Stimulated activated naive CD4-positive, alpha-beta T cell (primary cell): ENCODE data around the gene DENND6B.
A peak's percentile ranks its signal among the peaks of the same experiment; 100 is the strongest.
"Not testable (repeated sequence)": the region's sequence is repeated elsewhere in the genome, so short reads cannot be mapped to it uniquely, and the experiment has no call there.

ENCODE experiments used
- DNase-seq, 6 experiments: peaks; one replicate each; lab custom pipeline; 2025; lab: John Stamatoyannopoulos, UW

Gene DENND6B, protein sequence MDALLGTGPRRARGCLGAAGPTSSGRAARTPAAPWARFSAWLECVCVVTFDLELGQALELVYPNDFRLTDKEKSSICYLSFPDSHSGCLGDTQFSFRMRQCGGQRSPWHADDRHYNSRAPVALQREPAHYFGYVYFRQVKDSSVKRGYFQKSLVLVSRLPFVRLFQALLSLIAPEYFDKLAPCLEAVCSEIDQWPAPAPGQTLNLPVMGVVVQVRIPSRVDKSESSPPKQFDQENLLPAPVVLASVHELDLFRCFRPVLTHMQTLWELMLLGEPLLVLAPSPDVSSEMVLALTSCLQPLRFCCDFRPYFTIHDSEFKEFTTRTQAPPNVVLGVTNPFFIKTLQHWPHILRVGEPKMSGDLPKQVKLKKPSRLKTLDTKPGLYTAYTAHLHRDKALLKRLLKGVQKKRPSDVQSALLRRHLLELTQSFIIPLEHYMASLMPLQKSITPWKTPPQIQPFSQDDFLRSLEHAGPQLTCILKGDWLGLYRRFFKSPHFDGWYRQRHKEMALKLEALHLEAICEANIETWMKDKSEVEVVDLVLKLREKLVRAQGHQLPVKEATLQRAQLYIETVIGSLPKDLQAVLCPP

DNA sequence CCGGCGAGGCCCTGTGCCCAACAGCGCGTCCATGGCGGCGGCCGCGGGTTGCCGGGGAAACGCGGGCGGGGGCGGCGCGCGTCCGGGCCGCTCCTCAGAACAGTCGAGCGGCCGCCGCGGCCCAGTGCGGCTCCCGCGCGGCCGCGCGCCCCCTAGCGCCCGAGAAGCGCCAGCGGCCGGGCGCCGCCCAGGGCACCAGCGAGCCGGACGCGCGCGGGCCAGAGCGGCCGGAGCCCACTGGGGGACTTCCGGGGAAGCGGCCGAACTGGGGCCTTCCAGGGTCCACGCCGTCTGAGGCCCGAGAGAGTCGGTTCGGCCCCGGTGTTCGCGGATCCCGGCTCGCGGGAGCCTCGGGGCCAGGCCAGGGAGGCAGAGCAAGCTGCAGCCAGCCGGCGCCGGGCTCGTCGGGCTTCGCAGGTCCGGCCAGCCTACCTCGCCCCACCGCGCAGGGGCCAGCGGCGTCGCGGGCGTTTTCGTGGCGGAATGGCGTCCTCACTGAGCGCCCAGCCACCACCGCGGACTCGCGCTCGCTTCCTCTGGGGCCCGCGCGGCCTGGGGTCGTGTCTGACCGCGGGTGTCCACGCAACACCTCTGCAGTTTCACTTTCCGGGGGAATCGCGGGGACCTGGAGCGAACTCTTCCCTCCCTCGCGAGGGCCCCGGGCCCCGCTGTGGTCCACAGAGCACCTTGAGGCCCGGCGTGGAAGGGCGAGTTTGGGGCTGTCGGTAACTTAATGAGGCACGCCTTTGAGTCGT, at the start of gene DENND6B:
TSS of gene DENND6B (minus strand) at position 57 of the 755 bp plus-strand sequence. CDS start at position 33, 24 bp downstream.
- DNase-seq: peak; percentile 28 to 73 (median 48)

DNA sequence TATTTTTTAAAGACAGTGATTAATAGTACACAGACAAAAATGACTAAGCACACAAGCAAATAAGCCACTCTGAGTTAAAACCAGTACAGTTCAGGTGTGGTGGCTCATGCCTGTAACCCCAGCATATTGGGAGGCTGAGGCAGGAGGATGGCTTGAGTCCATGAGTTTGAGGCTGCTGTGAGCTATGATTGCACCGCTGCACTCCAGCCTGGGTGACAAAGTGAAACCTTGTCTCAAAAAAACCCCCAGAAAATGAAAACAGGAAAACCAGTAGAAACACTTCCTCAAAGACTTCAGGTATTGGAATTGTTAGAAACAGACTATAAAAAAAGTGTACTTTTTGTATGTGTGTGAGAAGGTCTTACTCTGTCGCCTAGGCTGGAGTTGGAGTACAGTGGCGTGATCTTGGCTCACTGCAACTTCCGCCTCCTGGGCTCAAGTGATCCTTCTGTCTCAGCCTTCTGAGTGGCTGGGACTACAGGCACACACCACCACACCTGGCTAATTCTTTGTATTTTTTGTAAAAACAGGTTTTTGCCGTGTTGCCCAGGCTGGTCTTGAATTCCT, 49.4 kb upstream of the DENND6B start:
- no peak for DNase-seq

DNA sequence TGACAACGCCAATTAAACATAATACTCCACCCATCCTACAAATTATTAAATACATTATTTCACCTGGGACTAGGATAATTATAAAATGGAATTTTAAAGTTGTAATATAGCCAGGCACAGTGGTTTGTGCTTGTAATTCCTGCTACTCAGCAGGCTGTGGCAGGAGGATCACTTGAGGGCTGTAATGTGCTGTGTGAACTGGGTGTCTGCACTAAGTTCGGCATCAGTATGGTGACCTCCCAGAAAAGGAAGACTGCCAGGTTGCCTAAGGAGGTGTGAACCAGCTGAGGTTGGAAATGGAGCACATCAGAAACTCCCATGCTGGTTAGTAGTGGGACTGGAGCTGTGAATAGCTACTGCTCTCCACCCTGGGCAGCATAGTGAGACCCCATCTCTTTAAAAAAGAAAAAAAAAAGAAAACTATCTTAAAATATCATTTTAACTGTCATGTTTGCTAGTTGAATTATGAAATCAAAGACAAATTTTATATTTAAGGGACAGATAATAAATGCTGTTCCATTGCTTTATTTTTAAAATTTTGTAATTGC, 44.4 kb upstream of the DENND6B start:
- no peak for DNase-seq

DNA sequence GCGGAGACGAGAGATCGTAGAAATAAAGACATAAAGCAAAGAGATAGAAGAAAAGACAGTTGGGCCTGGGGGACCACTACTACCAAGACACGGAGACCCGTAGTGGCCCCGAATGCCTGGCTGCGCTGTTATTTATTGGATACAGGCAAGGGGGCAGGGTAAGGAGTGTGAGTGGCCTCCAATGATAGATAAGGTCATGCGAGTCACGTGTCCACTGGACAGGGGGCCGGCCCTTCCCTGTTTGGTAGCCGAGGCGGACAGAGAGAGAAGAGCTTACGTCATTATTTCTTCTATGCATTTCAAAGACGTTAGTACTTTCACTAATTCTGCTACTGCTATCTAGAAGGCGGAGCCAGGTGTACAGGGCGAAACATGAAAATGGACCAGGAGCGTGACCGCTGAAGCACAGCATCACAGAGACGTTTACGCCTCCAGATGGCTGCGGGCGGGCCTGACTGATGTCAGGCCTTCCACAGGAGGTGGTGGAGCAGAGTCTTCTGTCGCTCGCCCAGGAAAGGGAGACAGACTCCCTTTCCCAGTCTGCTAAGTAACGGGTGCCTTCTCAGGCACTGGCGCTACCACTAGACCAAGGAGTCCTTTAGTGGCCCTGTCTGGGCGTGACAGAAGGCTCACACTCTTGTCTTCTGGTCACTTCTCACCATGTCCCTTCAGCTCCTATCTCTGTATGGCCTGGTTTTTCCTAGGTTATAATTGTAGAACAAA, 41.1 kb upstream of the DENND6B start:
- no peak for DNase-seq

DNA sequence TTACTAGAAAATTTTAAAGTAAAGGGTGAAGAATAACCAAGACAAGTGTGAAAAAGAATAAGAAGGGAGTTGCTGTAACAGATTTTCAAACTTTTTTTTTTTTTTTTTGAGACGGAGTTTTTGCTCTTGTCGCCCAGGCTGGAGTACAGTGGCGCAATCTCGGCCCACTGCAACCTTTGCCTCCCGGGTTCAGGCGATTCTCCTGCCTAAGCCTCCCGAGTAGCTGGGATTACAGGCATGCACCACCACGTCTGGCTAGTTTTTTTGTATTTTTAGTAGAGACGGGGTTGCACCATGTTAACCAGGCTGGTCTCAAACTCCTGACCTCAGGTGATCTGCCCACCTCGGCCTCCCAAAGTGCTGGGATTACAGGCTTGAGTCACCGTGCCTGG, 37.0 kb upstream of the DENND6B start:
- not testable (repeated sequence) for DNase-seq

DNA sequence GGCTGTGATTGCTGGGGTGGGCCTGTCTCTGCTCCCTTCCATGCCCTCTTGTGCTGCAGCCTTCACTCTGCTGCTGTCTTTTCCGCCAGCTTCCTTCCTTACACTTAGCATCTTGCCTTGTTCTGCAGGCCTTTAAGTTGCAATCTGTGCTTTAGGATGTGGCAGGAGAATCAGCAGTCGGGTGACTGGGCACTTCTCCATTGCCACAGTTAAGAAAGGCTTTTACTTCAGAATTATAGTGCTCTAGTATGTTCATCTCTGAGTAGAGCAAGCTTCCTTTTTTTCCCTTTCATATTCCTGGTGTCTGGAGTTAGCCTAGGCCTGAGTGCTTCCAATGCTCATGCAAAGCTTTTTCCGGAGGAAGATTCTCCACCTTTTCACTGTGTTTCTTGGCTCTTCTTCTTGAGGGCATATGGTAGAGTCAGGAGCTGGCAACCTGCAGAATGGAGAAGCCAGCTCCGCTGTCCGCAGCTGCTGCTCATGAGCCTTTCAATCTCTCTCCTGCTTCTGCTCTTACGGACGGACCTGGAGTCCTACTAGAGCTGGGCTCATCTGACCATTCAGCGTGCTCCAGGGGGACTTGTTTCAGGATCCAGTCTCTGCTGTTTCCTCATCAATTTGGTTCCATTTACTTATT, 36.5 kb upstream of the DENND6B start:
- no peak for DNase-seq

DNA sequence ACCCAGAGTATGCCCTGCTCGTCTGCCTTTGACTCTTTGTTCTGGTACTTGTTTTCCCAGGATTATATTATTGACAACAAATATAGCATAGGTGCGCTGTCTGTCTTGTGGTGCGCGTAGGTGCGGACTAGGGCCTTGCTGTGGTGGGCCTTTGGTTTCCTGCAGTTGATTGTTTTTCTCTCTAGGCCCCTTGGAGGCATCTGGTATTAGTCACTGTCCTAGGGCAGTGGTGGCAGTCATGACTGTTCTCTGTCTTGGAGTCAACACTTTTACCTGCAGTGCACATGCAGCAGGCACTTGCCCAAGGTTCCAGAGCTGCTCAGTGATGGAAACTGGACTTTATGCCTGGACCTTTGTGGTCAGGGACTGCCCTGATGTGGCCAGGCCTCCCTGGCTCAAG, 34.9 kb upstream of the DENND6B start:
- DNase-seq: no peak

DNA sequence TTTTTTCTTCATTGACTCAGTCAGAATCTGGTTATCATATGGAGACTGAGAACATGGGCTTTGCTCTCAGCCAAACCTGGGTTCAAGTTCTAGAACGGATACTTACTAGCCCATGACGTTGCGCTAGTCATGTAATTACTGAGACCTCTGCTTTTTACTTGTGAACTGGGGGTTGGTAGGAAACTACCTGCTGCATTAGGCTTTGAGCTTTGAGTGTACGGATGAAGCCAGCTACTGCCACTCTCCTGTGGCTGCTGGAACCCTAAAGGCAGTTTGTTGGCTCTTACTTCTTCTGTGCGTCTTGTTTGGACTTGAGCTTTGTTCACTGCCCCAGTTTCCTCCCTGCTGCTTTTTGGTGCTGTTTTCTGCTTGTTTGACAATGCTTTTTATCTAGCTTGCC, 34.4 kb upstream of the DENND6B start:
- DNase-seq: no peak

DNA sequence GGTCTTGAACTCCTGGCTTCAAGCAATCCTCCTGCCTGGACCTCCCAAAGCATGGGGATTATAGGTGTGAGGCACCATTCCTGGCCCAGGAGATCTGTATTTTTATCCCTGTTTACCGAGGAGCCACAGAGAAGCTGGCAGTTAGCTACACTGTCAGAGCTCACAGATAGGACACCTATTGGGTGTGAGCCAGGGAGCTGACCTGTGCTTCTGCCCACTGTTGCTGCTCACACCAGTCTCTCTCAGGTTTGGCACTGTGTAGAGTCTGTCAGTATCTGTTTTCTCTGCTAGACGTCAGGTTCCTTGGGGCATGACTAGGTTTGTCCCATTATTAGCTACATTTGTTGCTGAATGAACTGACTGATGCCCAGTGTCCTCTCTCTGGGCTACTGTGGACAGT, 33.8 kb upstream of the DENND6B start:
- no peak for DNase-seq

DNA sequence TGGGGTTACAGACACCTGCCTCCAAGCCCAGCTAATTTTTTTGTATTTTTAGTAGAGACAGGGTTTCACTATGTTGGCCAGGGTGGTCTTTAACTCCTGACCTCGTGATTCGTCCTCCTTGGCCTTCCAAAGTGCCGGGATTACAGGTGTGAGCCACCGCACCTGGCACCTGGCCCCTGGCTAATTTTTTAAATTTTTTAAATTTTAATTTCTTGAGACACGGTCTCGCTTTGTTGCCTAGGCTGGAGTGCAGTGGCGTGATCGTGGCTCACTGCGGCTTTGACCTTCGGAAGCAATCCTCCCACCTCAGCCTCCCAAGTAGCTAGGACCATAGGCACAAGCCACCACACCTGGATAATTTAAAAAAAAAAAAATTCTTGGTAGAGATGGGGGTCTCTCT, 30.9 kb upstream of the DENND6B start:
- DNase-seq: no peak

DNA sequence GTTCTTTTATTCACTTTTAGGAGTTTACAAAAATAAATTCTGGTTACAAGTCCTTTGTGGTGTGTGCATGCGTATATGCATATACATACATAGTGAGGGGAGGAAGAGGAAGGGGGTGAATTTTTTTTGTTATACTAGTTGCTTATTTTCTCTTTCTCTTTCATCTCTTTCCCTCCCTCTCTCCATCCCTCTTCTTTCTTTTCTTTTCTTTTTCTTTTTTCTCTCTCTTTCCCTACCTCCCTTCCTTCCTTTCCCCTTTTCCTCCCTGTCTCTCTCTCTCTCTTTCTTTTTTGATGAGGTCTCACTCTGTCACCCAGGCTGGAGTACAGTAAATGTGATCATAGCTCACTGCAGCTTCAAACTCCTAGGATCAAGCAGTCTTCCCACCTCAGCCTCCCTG, 30.4 kb upstream of the DENND6B start:
- DNase-seq: no peak

DNA sequence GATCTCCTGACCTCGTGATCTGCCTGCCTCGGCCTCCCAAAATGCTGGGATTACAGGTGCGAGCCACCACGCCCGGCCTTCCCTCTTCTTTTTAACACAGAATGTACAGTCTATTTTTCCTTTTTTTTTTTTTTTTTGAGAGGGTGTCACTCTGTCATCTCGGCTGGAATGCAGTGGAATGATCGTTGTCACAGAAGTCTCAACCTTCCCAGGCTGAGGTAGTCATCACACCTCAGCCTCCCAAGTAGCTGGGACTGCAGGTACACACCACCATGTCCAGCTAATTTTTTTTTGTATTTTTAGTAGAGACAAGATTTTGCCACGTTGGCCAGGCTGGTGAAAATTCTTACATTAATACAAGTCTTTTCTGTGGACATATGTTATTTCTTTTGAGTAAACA, 29.4 kb upstream of the DENND6B start:
- no peak for DNase-seq

DNA sequence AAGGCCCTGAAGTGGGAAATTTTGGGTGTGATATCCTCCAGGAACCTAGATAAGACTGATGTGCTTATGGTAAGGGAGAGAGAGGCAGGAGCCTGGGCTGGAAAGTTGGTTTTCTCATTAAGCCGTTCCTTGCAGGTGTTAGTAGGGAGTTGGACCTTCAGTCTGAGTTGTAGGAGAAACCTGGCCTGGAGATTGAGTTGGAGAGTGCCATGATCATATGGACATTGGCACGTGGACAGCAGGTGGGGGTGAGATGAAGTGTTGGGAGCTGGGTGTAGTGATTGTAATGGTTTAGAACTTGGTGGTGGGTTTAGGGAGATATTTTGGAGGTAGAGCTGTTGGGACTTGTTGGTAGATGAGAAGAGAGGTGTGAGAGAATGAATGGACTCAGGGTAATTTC, 21.2 kb upstream of the DENND6B start:
- DNase-seq: no peak

DNA sequence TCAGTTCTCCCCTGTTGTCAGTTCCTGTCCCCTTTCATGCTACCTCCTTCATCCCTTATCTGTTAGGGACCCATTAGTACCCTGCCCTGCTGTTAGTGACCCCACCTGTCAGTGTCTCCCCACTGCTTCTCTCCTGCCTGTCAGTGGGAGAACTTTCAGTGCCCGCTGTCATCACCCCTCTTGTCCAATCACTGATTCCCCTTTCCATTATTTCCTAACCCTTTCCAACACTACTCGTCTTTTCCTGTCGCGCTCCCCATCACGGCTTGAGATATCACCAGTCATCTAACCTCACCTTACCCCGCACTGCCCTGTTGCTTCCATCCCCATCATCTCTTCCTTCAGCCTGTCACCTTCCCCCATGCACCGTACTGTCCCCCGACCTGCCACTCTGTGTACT, 20.3 kb upstream of the DENND6B start:
- DNase-seq: no peak

DNA sequence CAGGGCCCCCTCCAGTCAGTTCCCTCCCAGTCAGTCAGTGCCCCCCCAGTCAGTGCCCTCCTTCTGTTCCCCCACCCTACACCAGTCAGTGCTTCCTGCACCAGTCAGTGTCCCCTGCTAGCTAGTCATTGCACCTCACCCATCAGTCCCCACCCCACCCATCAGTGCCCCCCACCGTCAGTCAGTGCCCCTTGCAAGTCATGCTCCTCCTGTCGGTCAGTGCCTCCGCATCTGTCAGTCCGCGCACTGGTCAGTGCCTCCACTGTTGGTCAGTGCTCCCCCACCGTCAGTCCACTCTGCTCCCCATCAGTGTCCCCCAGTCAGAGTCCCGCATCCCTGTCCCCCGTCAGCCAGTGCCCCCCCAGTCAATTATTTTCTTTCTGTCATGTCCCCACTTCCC, 19.7 kb upstream of the DENND6B start:
- no peak for DNase-seq

DNA sequence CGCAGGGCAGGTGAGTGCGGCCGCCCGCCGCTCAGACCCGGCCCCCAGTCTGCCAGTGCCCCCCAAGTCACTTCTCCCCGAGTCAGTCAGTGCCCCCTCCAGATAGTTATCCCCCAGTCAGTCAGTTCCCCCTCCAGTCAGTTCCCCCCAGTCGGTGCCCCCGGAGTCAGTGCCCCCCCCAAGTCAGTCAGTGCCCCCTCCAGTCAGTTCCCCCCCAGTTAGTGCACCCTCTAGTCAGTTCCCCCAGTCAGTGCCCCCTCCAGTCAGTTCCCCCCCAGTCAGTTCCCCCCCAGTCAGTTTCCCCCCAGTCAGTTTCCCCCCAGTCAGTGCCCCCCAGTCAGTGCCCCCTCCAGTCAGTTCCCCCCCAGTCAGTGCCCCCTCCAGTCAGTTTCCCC, 16.7 kb upstream of the DENND6B start:
- DNase-seq: no peak

DNA sequence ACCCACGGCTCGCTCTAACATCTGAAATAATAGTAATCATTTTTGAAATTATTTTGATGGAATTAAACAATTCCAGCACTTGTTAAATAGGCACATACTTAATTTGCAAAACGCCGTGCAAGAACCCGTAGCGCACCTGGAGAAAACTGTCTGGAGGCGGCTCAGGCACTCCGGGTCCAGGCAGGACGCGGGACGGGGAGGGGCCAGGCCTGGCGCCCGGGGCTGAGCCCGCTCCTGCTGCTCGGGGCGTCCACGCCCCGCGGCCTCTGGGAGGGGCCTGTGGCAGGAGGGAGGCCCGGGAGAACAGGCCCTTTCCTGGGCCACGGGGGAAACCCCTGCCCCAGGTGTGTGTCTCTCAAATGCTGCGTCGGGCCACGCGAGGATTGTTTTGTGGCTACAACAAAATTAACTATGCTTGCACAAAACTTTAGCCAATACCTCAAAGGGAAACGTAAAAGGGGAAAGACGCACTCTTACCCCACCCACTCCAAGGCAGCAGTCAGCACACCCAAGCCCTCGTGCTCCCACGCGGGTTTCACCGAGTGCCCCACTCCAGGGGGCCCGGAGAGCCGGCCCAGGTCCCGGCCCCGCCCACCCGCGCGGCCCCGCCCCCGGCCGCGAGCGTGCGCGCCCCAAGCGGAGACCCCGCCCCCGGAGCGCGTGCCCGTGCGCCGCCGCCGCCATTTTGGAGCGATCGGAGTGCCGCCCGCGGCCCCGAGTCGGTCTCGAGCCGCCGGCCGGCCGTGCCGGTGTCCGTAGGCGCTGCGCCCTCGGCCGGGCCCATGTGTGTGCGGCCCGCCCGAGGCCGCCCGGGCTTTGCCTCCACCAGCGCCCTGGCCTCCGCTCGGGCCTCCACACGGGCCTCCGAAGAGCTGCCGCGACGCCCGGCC, 16.1 kb upstream of the DENND6B start, which contains the start of gene PPP6R2:
TSS of gene PPP6R2 (plus strand) at position 677 of the 890 bp plus-strand sequence. CDS start 50,582 bp downstream, outside the sequence.
- DNase-seq: peak; percentile 68 to 89 (median 86)

DNA sequence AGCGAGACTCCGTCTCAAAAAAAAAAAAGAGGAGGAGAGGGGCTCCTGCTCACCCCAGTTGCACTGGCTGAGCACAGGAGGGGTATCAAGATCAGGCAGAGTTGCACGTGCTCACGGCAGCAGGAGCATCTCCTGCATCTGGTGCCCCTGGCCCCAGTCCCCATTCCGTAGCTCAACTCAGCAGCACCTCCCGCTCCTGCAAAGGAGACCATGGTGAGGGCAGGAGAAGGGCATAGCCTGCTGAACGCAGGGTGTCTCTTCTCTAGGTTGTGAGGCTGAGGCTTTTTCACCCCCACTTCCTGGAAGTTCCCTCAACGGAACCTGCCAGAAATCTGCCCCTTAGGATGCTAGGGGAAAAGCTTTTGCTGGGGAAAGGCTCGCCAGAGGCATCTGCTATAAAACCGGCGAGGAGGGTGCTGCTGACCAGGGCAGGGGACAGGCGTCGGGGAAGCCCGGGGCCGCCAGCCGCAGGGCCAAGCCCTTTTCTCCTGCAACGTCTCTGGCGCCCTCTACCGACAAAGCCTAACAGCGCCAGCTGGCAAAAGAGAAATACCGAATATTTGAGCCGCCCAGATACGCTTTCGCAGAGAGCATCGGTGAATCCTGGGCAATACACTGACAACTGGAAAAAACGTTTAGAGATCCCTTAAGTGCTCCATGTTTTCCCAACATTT, 15.3 kb upstream of the DENND6B start:
- peak; percentile 72 to 92 (median 80) for DNase-seq
